H1 (cell line): ENCODE data around the gene TBCD. TPM values are rescaled to one million over a fixed set of nuclear protein-coding genes. Genes with fewer than 3 reads are reported as not detected.
A peak's percentile ranks its signal among the peaks of the same experiment; 100 is the strongest.

Experiments used
- CTCF ChIA-PET: fragments of 300-600 bp; sonication (Branson Sonifier 250); formaldehyde crosslinking; loops from one replicate; lab custom pipeline; 2021; ENCODE audit not compliant: partially characterized antibody; lab: Charles Lee
- POLR2A ChIA-PET: fragments of 300-600 bp; sonication (Branson Sonifier 250); formaldehyde crosslinking; loops from one replicate; lab custom pipeline; 2021; ENCODE audit warnings: inconsistent platforms; ENCODE audit not compliant: partially characterized antibody; lab: Charles Lee
- DNase-seq, 2 experiments: peaks; one replicate each; pipeline versions ENCODE4 v3.0.0 to v3.0.0-alpha.2; 2010 to 2022; ENCODE audit warnings: low spot score in 2 of 2, low read depth in 1 of 2, mixed read lengths in 1 of 2
- FAIRE-seq: peaks from 2 replicates; lab custom pipeline; 2011; peaks lifted over from hg19 to GRCh38; lab: Jason Lieb, UNC
- H2AFZ ChIP-seq: 2 replicates; pipeline ENCODE4 v1.8.1; 2012; ENCODE audit warnings: low read length, inconsistent platforms
- H2AK5ac ChIP-seq: 2 replicates; pipeline ENCODE4 v1.6.1; 2013; ENCODE audit warnings: low read depth, low read length
- H2BK120ac ChIP-seq: replicated peaks from 2 replicates; pipeline ENCODE3; 2013; ENCODE audit warnings: low read depth, low read length, inconsistent platforms
- H2BK12ac ChIP-seq: 2 replicates; pipeline ENCODE4 v1.6.1; 2013; ENCODE audit warnings: low read depth, low read length
- H2BK15ac ChIP-seq: 2 replicates; pipeline ENCODE4 v1.6.1; 2013; ENCODE audit warnings: low read length
- H2BK20ac ChIP-seq: 2 replicates; pipeline ENCODE4 v1.6.1; 2013; ENCODE audit warnings: low read length
- H2BK5ac ChIP-seq: 2 replicates; pipeline ENCODE4 v1.6.1; 2013; ENCODE audit warnings: low read depth, low read length
- H3K14ac ChIP-seq: 2 replicates; pipeline ENCODE4 v1.6.1; 2013; ENCODE audit warnings: inconsistent platforms; ENCODE audit not compliant: insufficient read length
- H3K18ac ChIP-seq: 2 replicates; pipeline ENCODE4 v1.6.1; 2013; ENCODE audit warnings: low read length; ENCODE audit errors: extremely low read depth
- H3K23ac ChIP-seq: 2 replicates; pipeline ENCODE4 v1.6.1; 2013; ENCODE audit warnings: inconsistent platforms; ENCODE audit not compliant: insufficient read length
- H3K23me2 ChIP-seq: 2 replicates; pipeline ENCODE4 v1.6.1; 2013; ENCODE audit warnings: low read depth, low read length
- H3K27ac ChIP-seq: 2 replicates; pipeline ENCODE4 v1.6.1; 2011; ENCODE audit warnings: low read depth, low read length, inconsistent platforms
- H3K27me3 ChIP-seq, 4 experiments: replicated peaks in 1 of 4; 1 replicate in 1 of 4; 2 replicates in 3 of 4; pipeline versions ENCODE4 v1.6.1 to v1.8.1; 2011 to 2013; ENCODE audit warnings: low read length in 3 of 4, mild to moderate bottlenecking in 3 of 4, inconsistent platforms in 2 of 4, mixed read lengths in 2 of 4, moderate library complexity in 1 of 4; ENCODE audit not compliant: control insufficient read depth in 3 of 4, insufficient read depth in 3 of 4; ENCODE audit errors: extremely low read depth in 1 of 4
- H3K36me3 ChIP-seq, 4 experiments: 2 replicates each; pipeline versions ENCODE4 v1.6.1 to v1.8.1; 2011 to 2013; ENCODE audit warnings: mild to moderate bottlenecking in 4 of 4, low read length in 3 of 4, moderate library complexity in 2 of 4, control low read depth in 1 of 4, inconsistent platforms in 1 of 4; ENCODE audit not compliant: insufficient read depth in 4 of 4, control insufficient read depth in 2 of 4
- H3K4ac ChIP-seq: replicated peaks from 2 replicates; pipeline ENCODE3; 2013; ENCODE audit warnings: low read length, low read depth, mixed read lengths, inconsistent platforms; ENCODE audit not compliant: insufficient read length
- H3K4me1 ChIP-seq, 4 experiments: replicated peaks in 1 of 4; 1 replicate in 1 of 4; 2 replicates in 3 of 4; pipeline versions ENCODE4 v1.6.1 to v1.8.1; 2011 to 2013; ENCODE audit warnings: low read length in 3 of 4, inconsistent platforms in 2 of 4, mixed read lengths in 1 of 4; ENCODE audit not compliant: insufficient read depth in 4 of 4, control insufficient read depth in 3 of 4
- H3K4me2 ChIP-seq, 2 experiments: 2 replicates each; pipeline versions ENCODE4 v1.6.1 to v1.8.1; 2011 to 2013; ENCODE audit warnings: low read depth in 2 of 2, low read length in 2 of 2, control low read depth in 1 of 2, inconsistent platforms in 1 of 2, mild to moderate bottlenecking in 1 of 2; ENCODE audit not compliant: insufficient read depth in 1 of 2
- H3K4me3 ChIP-seq, 4 experiments: fragments of 200-600, 300-600 bp in 1 of 4; sonication (generic), shearing (Covaris generic), sonication (Bioruptor Twin) in 1 of 4; 2 replicates each; pipeline versions ENCODE4 v1.5.1 to v1.8.1; 2011 to 2016; ENCODE audit warnings: low read length in 4 of 4, low read depth in 3 of 4, control low read depth in 2 of 4, inconsistent platforms in 2 of 4, mild to moderate bottlenecking in 2 of 4, mixed read lengths in 1 of 4, moderate library complexity in 1 of 4; ENCODE audit not compliant: insufficient read depth in 2 of 4; ENCODE audit errors: extremely low read depth in 1 of 4
- H3K56ac ChIP-seq: replicated peaks from 2 replicates; pipeline ENCODE3; 2013; ENCODE audit warnings: low read depth, mild to moderate bottlenecking, mixed read lengths, low read length, inconsistent platforms; ENCODE audit not compliant: insufficient read length
- H3K79me1 ChIP-seq: 2 replicates; pipeline ENCODE4 v1.6.1; 2013; ENCODE audit warnings: low read depth, low read length, control low read depth
- H3K79me2 ChIP-seq, 2 experiments: 2 replicates each; pipeline versions ENCODE4 v1.6.1 to v1.8.1; 2012 to 2013; ENCODE audit warnings: low read length in 2 of 2, mild to moderate bottlenecking in 2 of 2, inconsistent platforms in 1 of 2; ENCODE audit not compliant: insufficient read depth in 2 of 2, control insufficient read depth in 1 of 2
- H3K9ac ChIP-seq, 4 experiments: replicated peaks in 1 of 4; 1 replicate in 1 of 4; 2 replicates in 3 of 4; pipeline versions ENCODE4 v1.6.1 to v1.8.1; 2011 to 2013; ENCODE audit warnings: low read depth in 3 of 4, low read length in 3 of 4, control low read depth in 2 of 4, mild to moderate bottlenecking in 2 of 4, moderate library complexity in 2 of 4, inconsistent platforms in 1 of 4; ENCODE audit errors: extremely low read depth in 1 of 4
- H3K9me3 ChIP-seq, 2 experiments: 2 replicates each; pipeline versions ENCODE4 v1.6.1 to v1.8.1; 2012 to 2013; ENCODE audit warnings: mild to moderate bottlenecking in 2 of 2, moderate library complexity in 2 of 2, control low read depth in 1 of 2, inconsistent platforms in 1 of 2, low read depth in 1 of 2, low read length in 1 of 2, mixed read lengths in 1 of 2; ENCODE audit not compliant: insufficient read depth in 2 of 2
- H4K20me1 ChIP-seq, 2 experiments: replicated peaks in 1 of 2; 2 replicates each; pipeline versions ENCODE3 to v1.8.1; 2011 to 2013; ENCODE audit warnings: inconsistent platforms in 2 of 2, low read length in 2 of 2, mild to moderate bottlenecking in 1 of 2; ENCODE audit not compliant: insufficient read depth in 2 of 2, control insufficient read depth in 1 of 2
- H4K5ac ChIP-seq: 2 replicates; pipeline ENCODE4 v1.6.1; 2013; ENCODE audit warnings: low read length, low read depth, mixed read lengths, inconsistent platforms; ENCODE audit not compliant: insufficient read length
- H4K8ac ChIP-seq: 2 replicates; pipeline ENCODE4 v1.8.0; 2013; ENCODE audit warnings: mild to moderate bottlenecking, moderate library complexity, low read length, inconsistent platforms; ENCODE audit not compliant: insufficient read depth; ENCODE audit errors: extremely low read depth
- H4K91ac ChIP-seq: replicated peaks from 2 replicates; pipeline ENCODE3; 2013; ENCODE audit warnings: low read length, mixed read lengths, inconsistent platforms; ENCODE audit not compliant: insufficient read length
- BACH1 ChIP-seq: IDR thresholded peaks from 2 replicates; pipeline ENCODE4 v1.6.1; 2012; ENCODE audit warnings: low read length, improper control_type of control experiment
- KDM4A ChIP-seq: IDR thresholded peaks from one replicate; pipeline ENCODE4 v1.7.1; 2012; ENCODE audit warnings: low read depth, mild to moderate bottlenecking, moderate library complexity, low read length, inconsistent platforms; ENCODE audit not compliant: severe bottlenecking
- NANOG ChIP-seq: IDR thresholded peaks from 2 replicates; pipeline ENCODE4 v1.6.1; 2011; ENCODE audit warnings: low read length, low read depth, mild to moderate bottlenecking, inconsistent platforms; ENCODE audit not compliant: insufficient read depth, poor library complexity, severe bottlenecking
- RNF2 ChIP-seq: fragments of 200-900, 300-1000 bp; sonication (generic); IDR thresholded peaks from 2 replicates; pipeline ENCODE4 v1.7.1; 2016; ENCODE audit warnings: borderline replicate concordance, low read depth, mild to moderate bottlenecking, antibody characterized with exemption, low read length; ENCODE audit not compliant: poor library complexity, severe bottlenecking; ENCODE audit errors: missing control alignments
- SIN3A ChIP-seq, 2 experiments: IDR thresholded peaks in 1 of 2; conservative IDR thresholded peaks in 1 of 2; 2 replicates each; pipeline ENCODE4 v1.6.1; 2011 to 2012; ENCODE audit warnings: low read length in 2 of 2, improper control_type of control experiment in 1 of 2, low read depth in 1 of 2, mild to moderate bottlenecking in 1 of 2
- SIRT6 ChIP-seq: IDR thresholded peaks from one replicate; pipeline ENCODE4 v1.7.1; 2012; ENCODE audit warnings: low read length, inconsistent platforms
- TBP ChIP-seq: IDR thresholded peaks from 2 replicates; pipeline ENCODE4 v1.6.1; 2011; ENCODE audit warnings: low read depth, low read length, improper control_type of control experiment
- TCF12 ChIP-seq: IDR thresholded peaks from 2 replicates; pipeline ENCODE4 v1.6.1; 2011; ENCODE audit warnings: low read depth, mild to moderate bottlenecking, low read length
- WGBS, 2 experiments: shearing (Covaris generic) in 1 of 2; methylation state at CpG; one replicate each; pipeline versions ENCODE4 v1.1.6 to v1.1.7; 2013 to 2015; ENCODE audit warnings: low lambda C conversion rate in 2 of 2, mixed read lengths in 2 of 2, inconsistent platforms in 1 of 2, low coverage in 1 of 2, missing lambda C conversion rate in 1 of 2; ENCODE audit not compliant: insufficient replicate concordance in 2 of 2, insufficient coverage in 1 of 2, insufficient read length in 1 of 2; ENCODE audit errors: extremely low coverage in 1 of 2, missing lambda C conversion rate in 1 of 2; 5-methylcytosine and 5-hydroxymethylcytosine counted together
- polyA plus RNA-seq, 7 experiments: library from polyadenylated mRNA; depleted of rRNA in 3 of 7; stranded (reverse) in 5 of 7; unstranded in 2 of 7; fragments of >200 nt in 5 of 7; fragments of 200-250 nt in 2 of 7; gene quantifications; 1 replicate in 5 of 7; 2 replicates in 1 of 7; 4 replicates in 1 of 7; pipeline versions ENCODE4 v1.2.1 to v1.2.3, GENCODE V29; 2011 to 2013; ENCODE audit warnings: missing spikeins in 2 of 7, mixed read lengths in 2 of 7
- total RNA-seq: library from RNA; stranded (reverse); fragmentation: NEBNext Ultra II Directional; extraction: Animal tissue kit (Norgen Biotek cat#: 25700); gene quantifications from 2 replicates; pipeline ENCODE4 v1.2.1, GENCODE V29; 2021
- TF ChIP-seq, protein P1 (sequence below), 3 experiments: IDR thresholded peaks; 1 replicate in 2 of 3; 2 replicates in 1 of 3; pipeline versions ENCODE4 v1.5.1 to v1.6.1; 2011; ENCODE audit warnings: low read length in 3 of 3, mild to moderate bottlenecking in 3 of 3, inconsistent platforms in 2 of 3, low read depth in 1 of 3, moderate library complexity in 1 of 3; ENCODE audit not compliant: insufficient read depth in 1 of 3; ENCODE audit errors: control extremely low read depth in 1 of 3
- TF ChIP-seq, protein P2 (sequence below): IDR thresholded peaks from 2 replicates; pipeline ENCODE4 v1.6.1; 2012; ENCODE audit warnings: inconsistent platforms

Gene TBCD
- total and polyA plus RNA-seq, 2 of the 8 experiments (the other 6 are each of a cell fraction or from before 2014, with no cell fraction given) = 118 to 162 TPM

DNA sequence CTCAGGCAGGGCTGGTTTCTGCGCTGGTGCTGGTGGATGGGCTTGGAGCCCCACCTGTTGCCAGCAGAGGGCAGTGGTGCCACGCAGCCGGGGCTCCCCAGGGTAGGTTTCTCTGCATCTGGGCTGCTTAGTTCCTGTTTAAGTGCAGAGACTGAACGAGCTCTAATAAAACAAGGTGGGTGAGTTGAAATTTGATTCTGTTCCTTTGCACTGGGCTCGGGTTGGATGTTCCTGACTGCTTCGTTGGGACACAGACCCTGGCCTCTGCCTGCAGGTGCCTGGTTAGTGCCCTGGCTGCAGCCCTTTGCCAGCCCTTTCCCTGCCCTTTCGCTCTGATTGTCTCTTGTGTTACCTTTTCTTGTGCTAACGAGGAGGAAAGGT lies 30.0 kb downstream of the TBCD start:
- Histone ChIP-seq H3K9ac (no peak overlapping the region), H3K79me1 (peaks cover 23% of the 10 kb centered on the region), H3K18ac (no peak overlapping the region), H2BK15ac (no peak overlapping the region), H3K4me2 (no peak overlapping the region), H2AFZ (no peak overlapping the region), H3K23ac (no peak overlapping the region), H2AK5ac (no peak overlapping the region), H4K8ac (no peak overlapping the region), H3K4ac (no peak overlapping the region), H3K23me2 (no peaks in the 10 kb centered on the region), H3K4me3 (no peak overlapping the region), H3K9me3 (peaks cover 0 to 3% of the 10 kb centered on the region in 2 experiments; a peak in 1 of 4 replicates), H3K14ac (no peak overlapping the region), H2BK120ac (no peak overlapping the region), H3K4me1 (peaks cover 0 to 4% (median 1%) of the 10 kb centered on the region in 4 experiments; a peak in 2 of 7 replicates), H3K27ac (no peak overlapping the region), H2BK5ac (no peak overlapping the region), H4K5ac (no peak overlapping the region), H3K27me3 (no peaks in the 10 kb centered on the region), H2BK20ac (no peak overlapping the region), H4K20me1 (peaks cover 12 to 21% of the 10 kb centered on the region in 2 experiments), H3K56ac (no peak overlapping the region), H4K91ac (no peak overlapping the region), H2BK12ac (no peak overlapping the region), H3K36me3 (peaks cover 5 to 25% (median 13%) of the 10 kb centered on the region in 4 experiments; a peak in 7 of 8 replicates), H3K79me2 (peaks cover 0 to 17% of the 10 kb centered on the region in 2 experiments; a peak in 1 of 4 replicates)
- peak; percentile 19 to 90 for DNase-seq
- 50% methylated on average over 8 of the region's 8 CpGs; no CpG with 5 or more reads in 1 of the 2 experiments for WGBS, 2 experiments
- ChIA-PET CTCF (interaction anchor here (0.6 to 3.0 kb wide), 40 partner anchors 11 to 455 kb away, joined by 3 to 20 read pairs (median 4); partner anchors contain the start of gene ZNF750), POLR2A (no interaction called here)
- peak; percentile 73 for FAIRE-seq
- TF ChIP-seq, protein P1, sequence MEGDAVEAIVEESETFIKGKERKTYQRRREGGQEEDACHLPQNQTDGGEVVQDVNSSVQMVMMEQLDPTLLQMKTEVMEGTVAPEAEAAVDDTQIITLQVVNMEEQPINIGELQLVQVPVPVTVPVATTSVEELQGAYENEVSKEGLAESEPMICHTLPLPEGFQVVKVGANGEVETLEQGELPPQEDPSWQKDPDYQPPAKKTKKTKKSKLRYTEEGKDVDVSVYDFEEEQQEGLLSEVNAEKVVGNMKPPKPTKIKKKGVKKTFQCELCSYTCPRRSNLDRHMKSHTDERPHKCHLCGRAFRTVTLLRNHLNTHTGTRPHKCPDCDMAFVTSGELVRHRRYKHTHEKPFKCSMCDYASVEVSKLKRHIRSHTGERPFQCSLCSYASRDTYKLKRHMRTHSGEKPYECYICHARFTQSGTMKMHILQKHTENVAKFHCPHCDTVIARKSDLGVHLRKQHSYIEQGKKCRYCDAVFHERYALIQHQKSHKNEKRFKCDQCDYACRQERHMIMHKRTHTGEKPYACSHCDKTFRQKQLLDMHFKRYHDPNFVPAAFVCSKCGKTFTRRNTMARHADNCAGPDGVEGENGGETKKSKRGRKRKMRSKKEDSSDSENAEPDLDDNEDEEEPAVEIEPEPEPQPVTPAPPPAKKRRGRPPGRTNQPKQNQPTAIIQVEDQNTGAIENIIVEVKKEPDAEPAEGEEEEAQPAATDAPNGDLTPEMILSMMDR (IDR thresholded peaks at IDR 0.05; ENCODE audit: control extremely low read depth in 1 of 3, insufficient read depth in 1 of 3, low read depth in 1 of 3, low read length in 3 of 3) = peak; percentile 90 to 96 (median 95)
- no peak for TF ChIP-seq NANOG
- TF ChIP-seq, protein P2, sequence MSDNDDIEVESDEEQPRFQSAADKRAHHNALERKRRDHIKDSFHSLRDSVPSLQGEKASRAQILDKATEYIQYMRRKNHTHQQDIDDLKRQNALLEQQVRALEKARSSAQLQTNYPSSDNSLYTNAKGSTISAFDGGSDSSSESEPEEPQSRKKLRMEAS = no peak
- no peak for TF ChIP-seq KDM4A
- TF ChIP-seq TBP = no peak
- TF ChIP-seq TCF12 = no peak
- TF ChIP-seq SIN3A (conservative IDR thresholded peaks at IDR 0.05 in 1 of 2, IDR thresholded peaks at IDR 0.05 in 1 of 2; ENCODE audit: low read depth in 1 of 2, low read length in 2 of 2) = no peak
- TF ChIP-seq BACH1 = no peak
- no peak for TF ChIP-seq RNF2
- no peak for TF ChIP-seq SIRT6
